Right renal pelvis (tissue), 4 donors: Measurements from ENCODE around the gene ABTB1. TPM values are rescaled to one million over a fixed set of nuclear protein-coding genes. Genes with fewer than 3 reads are reported as not detected.

Source experiments
- DNase-seq, 4 donors: peaks; one replicate each; pipeline ENCODE4 v3.0.0-alpha.2; 2013; ENCODE audit warnings: low read depth in 4 of 4, low spot score in 3 of 4, missing footprints in 1 of 4
- polyA plus RNA-seq, 4 donors: library from polyadenylated mRNA; unstranded; fragments of 120-200 nt; gene quantifications; one replicate each; pipeline ENCODE4 v1.2.1, GENCODE V29; 2013; ENCODE audit not compliant: insufficient read length in 4 of 4

The ABTB1 gene
- polyA plus RNA-seq, 4 donors, result 17.9 to 25.5 (median 19.8) TPM

GRCh38 chr3:127716384-127716783, 43.6 kb downstream of the ABTB1 start:
- DNase-seq, result no peak

GRCh38 chr3:127717357-127718244, 44.8 kb downstream of the ABTB1 start:
- DNase-seq, result no peak

- DNase-seq, result no peak
Measured at GRCh38 chr3:127718245-127718915, 45.6 kb downstream of the ABTB1 start.

GRCh38 chr3:127718916-127719290, 46.2 kb downstream of the ABTB1 start:
- no peak for DNase-seq

- DNase-seq, result no peak
Measured at GRCh38 chr3:127719369-127719768, 46.6 kb downstream of the ABTB1 start.

GRCh38 chr3:127720161-127720823, 47.5 kb downstream of the ABTB1 start:
- DNase-seq, result no peak

- no peak for DNase-seq
Measured at GRCh38 chr3:127720985-127721935, 48.5 kb downstream of the ABTB1 start.

- DNase-seq, result no peak
Measured at GRCh38 chr3:127722091-127722784, 49.5 kb downstream of the ABTB1 start.

GRCh38 chr3:127723011-127723567, 50.3 kb downstream of the ABTB1 start:
- DNase-seq, result no peak

GRCh38 chr3:127726894-127727293, 54.1 kb downstream of the ABTB1 start:
- DNase-seq, result no peak

GRCh38 chr3:127728417-127729015, 55.8 kb downstream of the ABTB1 start:
- no peak for DNase-seq

- no peak for DNase-seq
Measured at GRCh38 chr3:127729556-127730056, 56.9 kb downstream of the ABTB1 start.

- no peak for DNase-seq
Measured at GRCh38 chr3:127730171-127730570, 57.4 kb downstream of the ABTB1 start.

Other genes starting within 250 kb of the ABTB1 start
- 10 to 100 TPM; 32.3 to 44.4 (median 37.9) TPM for gene TPRA1, start 82.2 kb upstream of the ABTB1 start, polyA plus RNA-seq
- gene MCM2, start 74.5 kb upstream of the ABTB1 start, polyA plus RNA-seq, result 10 to 100 TPM; 50.9 to 64.5 (median 59.7) TPM
- 10 to 100 TPM; 44.5 to 62.0 (median 49.1) TPM for gene PODXL2, start 43.8 kb upstream of the ABTB1 start, polyA plus RNA-seq
- gene MGLL, start 149.6 kb downstream of the ABTB1 start, polyA plus RNA-seq, result 10 to 100 TPM; 25.4 to 29.3 (median 27.0) TPM
- gene KBTBD12, start 242.3 kb downstream of the ABTB1 start, polyA plus RNA-seq, result 1 to 10 TPM; 1.1 to 1.6 (median 1.2) TPM